HG02642 (cell line): ENCODE data around the gene MAD2L1.
A peak's percentile ranks its signal among the peaks of the same experiment; 100 is the strongest.
"Not testable (repeated sequence)": the region's sequence is repeated elsewhere in the genome, so short reads cannot be mapped to it uniquely, and the experiment has no call there.

Experiments
- ATAC-seq: cut with Tn5 transposase; IDR thresholded peaks from one replicate; pipeline ENCODE4 v1.9.1; 2021; ENCODE audit warnings: mild to moderate bottlenecking; ENCODE audit not compliant: unreplicated experiment, poor library complexity

Gene MAD2L1

DNA sequence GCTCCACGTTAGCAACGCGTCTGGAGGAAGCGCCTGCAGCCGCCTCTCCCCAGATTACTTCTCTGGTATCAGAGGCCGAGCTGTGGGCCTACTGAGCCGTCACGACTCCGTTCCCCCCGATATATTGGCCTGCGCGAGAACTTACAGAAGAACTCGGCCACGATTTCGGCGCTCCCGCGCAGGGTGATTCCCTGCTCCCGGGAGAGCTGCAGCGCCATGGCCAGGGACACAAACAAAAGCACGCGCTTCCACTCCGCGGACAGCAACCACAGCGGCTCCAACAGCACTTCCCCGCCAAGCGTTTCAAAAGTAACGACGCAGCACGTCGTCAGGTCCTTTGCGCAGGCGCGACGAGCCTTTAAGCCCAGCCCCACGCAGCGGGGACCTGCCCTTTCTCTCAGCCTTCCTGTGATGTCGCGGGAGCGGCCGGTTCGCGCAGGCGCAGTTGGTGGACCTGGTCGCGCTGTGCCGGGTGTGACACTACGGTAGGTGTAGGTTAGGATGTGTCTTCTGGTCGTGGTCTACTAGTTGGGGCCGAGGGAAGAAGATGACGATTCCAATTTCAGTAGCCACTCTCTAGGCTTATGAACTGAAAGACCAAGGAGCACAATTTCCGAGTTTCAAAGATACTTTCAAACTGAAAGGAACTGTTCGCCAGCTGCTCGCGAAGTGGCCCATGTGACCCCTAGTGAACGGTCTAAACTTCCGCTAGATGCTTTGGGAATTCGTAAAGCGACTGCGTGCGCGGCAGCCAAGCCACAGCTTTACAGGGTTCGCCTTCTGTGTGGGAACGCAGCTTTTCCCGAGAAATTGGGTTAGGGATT lies at the start of gene MAD2L1:
Gene MAD2L1 (minus strand): TSS at position 332 of the 824 bp plus-strand sequence. CDS start 114 bp downstream, at position 218.
- ATAC-seq, result peak; percentile 92

DNA sequence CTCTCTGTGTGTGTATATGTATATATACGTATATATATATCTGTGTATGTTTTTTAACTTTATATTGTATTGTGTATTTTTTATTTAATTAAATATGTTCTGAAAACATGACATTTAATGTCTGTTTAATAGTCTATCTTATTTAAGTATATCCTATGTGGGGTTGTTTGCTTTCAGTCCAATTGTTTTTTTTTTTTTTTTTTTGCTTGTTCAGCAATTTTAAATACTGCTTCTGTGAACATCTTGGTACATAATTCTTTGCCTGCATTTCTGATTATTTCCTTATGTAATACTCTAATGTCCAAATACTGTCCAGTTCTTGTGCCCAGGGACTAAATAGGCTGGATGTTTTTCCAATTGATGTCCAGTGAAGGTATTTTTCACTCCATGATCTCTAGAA lies 45.1 kb upstream of the MAD2L1 start:
- ATAC-seq, result no peak

DNA sequence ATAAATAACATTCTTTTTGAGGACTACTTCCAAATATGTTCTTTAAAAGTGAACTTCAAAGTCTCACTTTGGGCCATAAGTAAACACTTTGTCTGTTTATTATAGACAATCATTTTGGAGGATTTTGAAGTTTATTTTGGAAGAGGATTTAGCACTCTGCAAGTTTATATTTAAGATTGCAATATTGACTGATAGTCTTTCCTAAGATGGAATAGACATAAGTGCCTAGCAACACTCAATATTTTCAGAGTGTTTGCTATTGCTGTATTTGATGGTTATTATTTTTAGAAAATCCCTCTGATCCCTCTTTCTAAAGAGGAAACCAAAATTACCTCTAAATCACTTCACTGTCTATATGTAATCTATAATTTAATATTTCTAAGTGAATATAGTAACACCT lies 42.8 kb upstream of the MAD2L1 start:
- no peak for ATAC-seq

DNA sequence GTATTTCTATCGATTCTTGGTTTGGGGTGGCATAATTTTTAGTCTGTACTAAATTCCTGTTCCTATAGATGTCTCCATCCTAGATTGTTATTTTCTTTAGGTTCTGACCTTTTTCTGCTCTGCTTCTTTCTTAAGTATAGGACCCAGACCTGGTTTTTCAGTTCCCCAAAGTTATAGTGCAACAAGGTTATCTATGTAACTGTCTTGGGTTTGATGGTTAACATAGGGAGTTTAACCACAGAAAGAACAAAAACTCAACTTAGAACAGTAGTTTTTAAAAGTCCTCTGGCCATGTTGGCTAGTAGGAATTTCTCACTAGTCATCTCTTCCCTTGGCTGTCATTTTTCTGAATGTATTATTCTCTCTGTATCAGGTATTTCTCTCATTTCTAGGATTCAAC lies 38.8 kb upstream of the MAD2L1 start:
- ATAC-seq, result peak; percentile 74

DNA sequence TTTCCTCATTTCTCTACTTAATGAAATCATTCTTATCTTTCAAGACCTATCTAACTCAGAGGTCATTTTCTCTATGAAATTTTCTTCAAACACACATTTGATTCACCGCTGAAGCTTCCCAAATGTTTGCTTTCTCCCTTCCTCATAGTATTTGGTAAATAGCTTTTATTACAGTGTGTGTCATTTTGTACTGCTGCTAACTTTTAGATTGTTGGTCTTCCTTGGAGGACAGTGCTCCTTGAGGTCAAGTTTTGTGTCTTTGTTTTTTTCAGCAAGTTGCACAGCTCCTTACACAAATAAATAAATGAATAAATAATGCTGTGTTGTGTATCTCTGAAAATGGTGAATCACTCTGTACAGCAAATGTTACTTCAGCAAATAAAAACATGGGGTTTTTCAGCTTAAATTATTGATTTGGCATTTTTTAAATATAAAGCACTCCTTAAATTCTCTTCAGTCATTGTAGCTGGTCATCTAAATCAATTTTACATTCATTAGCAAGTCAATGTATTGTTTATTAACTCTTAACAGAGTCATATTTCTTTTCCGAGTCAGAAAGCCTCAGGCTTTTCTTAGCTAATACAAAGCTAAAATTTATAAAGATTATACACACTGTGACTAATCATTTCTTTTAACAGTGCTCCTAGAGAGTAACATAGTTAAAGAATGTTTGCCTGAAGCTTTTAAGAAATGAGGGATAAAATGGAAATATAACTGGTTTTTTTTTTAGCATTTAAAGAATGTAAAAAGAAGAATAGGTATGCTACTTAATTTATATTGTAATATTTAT lies 30.1 kb upstream of the MAD2L1 start:
- ATAC-seq, result no peak

DNA sequence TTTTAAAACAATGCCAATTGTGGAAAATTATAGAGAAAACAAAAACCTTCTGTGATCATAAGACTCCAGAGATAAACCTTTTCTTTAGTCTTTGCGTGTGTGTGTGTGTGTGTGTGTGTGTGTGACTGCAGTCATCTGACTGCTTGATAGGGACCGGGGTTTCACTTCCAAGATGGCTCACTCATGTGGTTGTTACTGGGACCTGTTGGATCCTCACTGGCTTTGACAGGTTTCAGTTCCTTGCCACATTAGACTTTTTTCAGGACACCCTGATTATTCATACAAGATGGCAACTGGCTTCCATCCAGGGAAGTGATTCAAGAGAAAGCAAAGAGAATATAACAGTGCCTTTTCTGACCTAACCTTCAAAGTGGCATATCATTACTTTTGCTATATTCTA lies 21.9 kb upstream of the MAD2L1 start:
- no peak for ATAC-seq

DNA sequence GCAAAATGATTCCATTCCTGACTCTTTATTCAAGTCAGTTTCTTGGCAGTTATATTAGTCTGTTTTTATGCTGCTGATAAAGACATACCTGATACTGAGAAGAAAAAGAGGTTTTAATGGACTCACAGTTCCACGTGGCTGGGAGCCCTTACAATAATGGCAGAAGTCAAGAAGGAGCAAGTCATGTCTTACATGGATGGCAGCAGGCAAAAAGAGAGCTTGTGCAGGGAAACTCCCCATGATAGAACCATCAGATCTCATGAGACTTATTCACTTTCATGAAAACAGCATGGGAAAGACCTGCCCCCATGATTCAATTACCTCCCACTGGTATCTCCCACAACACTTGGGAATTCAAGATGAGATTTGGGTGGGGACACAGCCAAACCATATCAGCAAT lies 21.4 kb upstream of the MAD2L1 start:
- not testable (repeated sequence) for ATAC-seq

DNA sequence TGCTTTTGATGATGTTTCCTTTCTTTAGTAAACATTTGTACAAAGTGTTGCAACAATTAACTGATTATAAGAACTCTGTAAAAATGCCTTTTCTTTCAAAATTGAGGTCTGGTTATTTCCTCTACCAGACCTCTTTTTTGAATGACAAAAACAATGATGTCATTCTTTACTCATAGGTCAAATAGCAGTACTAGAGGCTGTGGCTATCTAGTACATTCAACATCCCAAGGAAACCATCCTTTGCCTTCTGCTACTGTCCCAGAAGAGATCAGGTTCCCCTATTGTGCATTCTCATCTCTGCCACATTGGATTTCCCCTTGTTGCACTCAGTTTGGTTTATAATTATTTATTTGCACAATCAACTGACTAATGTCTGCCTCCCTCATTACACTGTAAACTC lies 19.1 kb upstream of the MAD2L1 start:
- ATAC-seq, result no peak

DNA sequence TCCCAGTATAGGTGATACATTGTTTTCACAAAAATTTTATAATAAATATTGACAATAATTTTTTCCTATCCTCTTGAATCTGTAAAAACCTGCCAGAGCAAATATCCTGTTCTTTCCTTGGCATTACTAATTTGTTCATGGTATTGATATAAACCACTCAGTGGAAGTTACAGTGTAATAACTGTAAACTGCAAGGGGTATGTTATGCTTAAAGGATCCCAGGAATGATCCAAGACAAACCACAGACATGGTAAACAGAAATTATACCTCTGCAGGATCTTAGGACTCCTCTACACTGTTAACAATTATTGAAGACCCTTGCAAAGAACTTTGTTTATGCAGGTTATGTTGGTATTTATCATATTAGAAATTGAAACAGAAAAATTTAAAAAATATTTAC lies 17.7 kb upstream of the MAD2L1 start:
- no peak for ATAC-seq

DNA sequence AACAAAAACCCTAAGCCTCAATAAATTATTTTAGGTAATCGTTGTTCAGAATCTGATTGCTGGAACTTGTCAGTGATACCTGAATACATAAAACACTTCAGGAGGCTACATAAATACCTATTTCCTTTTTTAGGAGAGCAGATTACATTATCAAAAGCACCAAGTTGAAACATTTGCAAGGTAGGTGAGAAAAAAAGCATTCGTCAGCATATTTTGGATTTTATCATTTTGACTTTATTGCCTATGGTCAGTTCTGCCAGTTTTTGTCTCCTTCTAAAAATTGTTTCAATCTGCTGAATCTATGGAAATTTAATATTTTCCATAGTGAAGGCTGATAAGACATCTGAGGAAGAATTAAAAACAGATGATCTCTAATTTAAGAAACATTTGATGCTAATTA lies 16.5 kb upstream of the MAD2L1 start:
- no peak for ATAC-seq

DNA sequence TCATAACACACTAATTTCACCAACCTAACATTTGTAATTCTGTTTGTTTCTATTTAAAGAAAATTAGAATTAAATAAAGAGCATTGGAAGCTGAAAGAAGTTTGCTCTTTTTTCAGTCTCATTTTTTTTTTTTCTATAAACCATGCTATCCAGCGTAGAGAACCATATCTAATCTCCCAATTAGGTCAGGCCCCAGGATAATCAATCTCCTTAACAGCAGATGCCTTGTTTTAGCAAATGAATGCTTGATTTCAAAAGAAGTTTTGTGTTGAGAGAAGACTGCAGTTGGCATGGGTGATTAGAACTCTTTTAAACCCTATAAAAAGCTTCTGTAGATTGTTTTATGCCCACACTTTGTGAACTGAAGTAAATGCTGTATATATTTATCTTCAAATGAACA lies 15.6 kb upstream of the MAD2L1 start:
- no peak for ATAC-seq

DNA sequence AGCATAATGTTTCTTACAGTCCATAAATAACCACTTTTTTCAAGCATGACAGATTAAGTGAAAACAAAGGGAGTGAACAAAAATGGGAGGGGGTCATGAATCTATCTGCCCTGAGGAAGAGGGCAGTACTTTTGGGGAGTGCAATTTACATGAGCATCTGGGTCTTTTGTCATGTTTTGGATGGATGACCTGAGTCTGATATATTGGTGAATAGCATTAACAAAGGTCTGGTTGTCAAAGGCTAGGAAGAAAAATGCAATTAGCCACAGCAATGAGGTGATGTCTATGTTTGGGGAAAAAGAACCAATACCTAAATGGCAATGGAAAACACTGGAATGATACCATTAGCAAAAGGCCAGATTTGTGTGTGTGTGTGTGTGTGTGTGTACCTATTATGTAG lies 15.1 kb upstream of the MAD2L1 start:
- ATAC-seq, result no peak

DNA sequence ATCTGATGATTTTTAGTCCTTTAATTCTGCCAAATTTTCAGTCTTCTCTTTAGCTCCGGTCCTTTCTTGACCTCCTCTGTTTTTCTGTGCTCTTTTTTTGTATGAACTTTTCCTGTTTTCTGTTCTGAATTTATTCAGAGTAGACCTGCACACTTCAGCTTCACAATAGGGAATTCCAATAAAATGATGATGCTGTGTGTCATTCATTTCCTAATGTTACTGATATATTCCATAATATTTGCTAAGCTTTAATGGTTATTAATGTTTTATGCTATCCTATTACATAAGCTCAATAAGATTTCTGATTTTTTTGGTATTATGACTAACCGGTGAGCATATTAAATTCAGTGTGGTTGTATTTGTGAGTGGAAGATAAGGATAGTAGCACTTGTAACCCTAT lies 13.9 kb upstream of the MAD2L1 start:
- no peak for ATAC-seq

DNA sequence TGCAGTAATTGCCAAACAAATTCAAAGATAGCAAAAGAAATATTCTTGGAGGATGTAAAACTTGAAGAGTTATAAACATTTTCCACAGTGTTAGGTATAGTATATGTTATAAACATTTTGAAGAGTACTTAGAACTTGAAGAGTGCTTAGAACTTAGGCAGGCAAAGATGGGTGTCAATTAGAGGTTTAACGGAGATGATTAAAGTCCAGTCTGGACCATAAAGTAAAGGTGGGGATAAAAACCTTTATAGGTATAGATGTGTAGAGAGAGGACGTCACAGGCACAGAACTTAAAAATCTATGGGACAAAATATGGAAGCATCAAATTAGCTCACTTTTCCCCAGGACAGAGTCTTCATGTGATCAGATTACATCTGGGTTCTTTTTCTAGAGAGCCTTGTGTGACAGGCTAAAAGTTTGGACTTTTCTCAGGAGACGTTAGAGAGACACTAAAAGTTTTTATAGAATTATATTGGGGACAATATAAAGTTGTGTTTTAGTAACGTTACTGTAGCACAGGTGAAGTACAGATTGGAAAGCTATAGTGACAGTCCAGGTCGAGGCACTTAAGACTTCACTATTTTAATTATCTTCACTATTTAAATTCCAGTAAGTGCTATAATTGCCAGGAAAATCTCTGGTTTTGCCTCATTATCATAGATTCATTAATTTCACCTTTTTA lies 13.3 kb upstream of the MAD2L1 start:
- ATAC-seq, result no peak

DNA sequence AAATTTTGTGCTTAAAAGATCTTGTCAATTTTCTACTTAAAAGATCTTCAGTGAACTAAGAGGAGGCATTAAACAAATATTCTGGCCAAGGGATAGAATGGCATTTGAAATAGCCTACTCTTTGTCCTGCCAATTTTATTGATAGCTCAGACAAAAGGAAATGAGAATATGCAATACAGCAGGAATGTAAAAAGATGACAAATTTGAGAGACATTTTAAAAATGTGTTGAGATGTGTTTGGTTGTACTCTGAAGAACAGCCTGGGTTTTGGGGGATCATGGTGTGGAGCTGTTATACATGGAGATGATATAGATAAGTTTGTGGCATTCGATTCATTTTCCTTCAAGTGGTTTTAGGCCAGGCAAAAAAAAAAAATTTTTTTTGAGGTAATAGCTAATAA lies 11.6 kb upstream of the MAD2L1 start:
- ATAC-seq, result no peak

DNA sequence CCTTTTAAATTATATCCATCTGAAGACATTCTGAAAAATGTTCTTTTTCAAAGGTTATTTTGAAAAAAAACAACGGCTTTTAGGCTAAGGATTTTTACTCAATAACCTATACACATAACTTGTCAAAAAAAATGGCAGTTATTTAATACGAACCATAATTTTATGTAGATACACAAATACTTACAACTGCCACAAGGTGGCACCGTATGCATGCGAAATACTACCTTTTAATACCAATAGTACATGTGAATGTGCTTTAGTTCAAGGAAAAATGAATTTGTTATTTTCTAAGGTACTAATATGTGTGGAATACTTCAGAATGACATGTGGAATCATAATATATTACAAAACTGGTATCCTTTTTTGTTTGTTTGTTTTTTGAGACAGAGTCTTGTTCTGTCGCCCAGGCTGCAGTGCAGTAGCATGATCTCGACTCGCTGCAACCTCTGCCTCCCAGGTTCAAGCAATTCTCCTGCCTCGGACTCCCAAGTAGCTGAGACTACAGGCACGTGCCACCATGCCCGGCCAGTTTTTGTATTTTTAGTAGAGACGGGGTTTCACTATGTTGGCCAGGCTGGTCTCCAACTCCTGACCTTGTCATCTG lies 4.6 kb upstream of the MAD2L1 start:
- no peak for ATAC-seq

DNA sequence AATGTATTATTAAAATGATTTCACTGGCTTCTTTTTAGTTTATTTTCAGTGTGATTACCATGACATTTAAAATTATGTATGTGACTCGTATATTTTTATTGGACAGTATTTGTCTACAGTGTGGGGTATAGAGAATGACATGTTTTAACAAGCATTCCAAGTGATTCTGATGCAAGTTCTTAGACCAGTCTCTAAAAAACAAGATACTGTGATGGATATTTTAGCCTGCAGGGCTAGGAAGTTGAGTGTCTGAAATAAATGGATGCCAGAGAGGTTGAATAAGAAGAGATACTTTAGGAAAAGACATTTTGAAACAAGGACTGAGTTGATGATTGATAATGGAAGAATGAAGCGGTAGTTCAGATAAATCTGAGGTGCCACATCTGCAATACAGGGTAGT lies 3.5 kb upstream of the MAD2L1 start:
- no peak for ATAC-seq

DNA sequence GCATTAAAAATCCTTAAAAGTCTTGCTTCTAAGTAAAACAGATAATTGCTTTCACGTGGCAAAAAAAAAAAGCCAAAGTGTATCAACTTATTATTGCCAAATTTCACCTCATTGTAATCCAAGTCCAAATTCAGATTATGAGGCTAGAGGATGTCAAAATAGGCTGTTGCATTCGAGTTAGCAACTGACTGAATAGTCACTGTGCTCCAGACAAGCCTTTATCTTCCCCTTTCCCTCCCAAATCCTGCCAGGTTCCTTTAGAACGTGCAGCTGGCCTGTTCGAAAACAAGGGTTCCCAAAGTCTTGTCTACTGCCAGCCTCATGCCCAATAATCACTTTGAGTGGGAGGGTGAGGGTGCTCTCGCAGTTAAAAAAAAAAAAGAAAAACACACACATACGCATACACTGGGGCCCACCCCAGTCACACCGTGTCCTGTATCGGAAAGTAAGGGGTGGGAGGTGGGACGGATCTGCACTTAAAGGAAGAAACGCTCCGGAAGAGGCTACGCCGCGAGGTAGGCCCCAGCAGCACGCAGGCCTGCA lies 603 bp downstream of the MAD2L1 start:
- ATAC-seq, result no peak

DNA sequence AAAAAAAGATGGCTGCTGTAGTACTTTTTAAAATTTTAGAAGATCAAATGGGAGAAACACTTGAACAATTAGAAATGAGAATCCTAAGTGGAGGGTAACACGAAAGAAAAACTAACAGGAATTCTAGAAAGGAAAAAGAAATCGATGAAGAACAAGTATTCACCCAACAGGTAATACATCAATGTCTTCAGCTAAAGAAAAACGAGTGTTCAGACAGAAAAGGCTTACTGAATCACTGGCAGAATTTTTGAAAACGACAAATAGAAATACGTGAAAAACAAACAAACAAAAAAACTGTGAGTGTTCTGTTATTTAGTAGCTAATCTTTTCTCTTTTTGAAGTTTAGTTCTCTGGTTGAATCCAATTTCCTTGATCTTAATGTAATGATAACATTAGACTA lies 1.8 kb downstream of the MAD2L1 start:
- ATAC-seq, result no peak

DNA sequence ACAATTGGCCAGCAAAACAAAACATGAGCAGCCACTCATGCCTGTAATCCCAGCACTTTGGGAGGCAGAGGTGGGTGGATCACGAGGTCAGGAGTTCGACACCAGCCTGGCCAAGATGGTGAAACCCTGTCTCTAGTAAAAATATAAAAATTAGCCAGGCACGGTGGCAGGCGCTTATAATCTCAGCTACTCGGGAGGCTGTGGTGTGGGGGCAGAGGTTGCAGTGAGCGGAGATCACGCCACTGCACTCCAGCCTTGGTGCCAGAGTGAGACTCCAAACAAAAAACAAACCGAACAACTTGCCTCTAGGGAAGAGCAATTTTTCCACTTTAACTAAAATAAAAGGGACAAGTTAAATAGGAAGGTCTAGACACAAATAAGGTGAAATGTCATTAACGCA lies 2.9 kb downstream of the MAD2L1 start:
- ATAC-seq, result not testable (repeated sequence)
